ENCODE measurements around the gene GKN2. TPM values are rescaled to one million over a fixed set of nuclear protein-coding genes. Genes with fewer than 3 reads are reported as not detected.
A peak's percentile ranks its signal among the peaks of the same experiment; 100 is the strongest.

Gene GKN2
- total RNA-seq, 1 experiment from 2014 or later, result 0.58 TPM

GRCh38 chr2:68974251-68974650 is 21.6 kb upstream of the GKN2 start, which contains the start of gene GKN1:
Gene GKN1 (plus strand): TSS chr2:68974636. CDS start chr2:68974678, 42 bp downstream.
- H3K36me3 ChIP-seq (ENCODE audit: low read depth, low read length), result no peaks in the 10 kb centered on the region
- H3K9me3 ChIP-seq (ENCODE audit: low read length), result no peaks in the 10 kb centered on the region
- no peak within 1 kb of the TSS for H3K9ac ChIP-seq (ENCODE audit: low read length)
- H4K20me1 ChIP-seq (ENCODE audit: low read length), result no peaks in the 10 kb centered on the region
- H3K27me3 ChIP-seq (ENCODE audit: low read length), result no peaks in the 10 kb centered on the region
- no peak within 1 kb of the TSS for H2AFZ ChIP-seq (ENCODE audit: low read length)
- no TSS peak for BruUV-seq (replicated peaks)
- POLR2A ChIA-PET (ENCODE audit: unreplicated experiment), result no interaction called here
- no peak within 1 kb of the TSS for H3K4me2 ChIP-seq (ENCODE audit: low read length)
- H3K27ac ChIP-seq (ENCODE audit: low read length), result peak within 1 kb of the TSS; percentile 97; the same call in 1 of the 2 replicates
- peaks cover 34% of the 10 kb centered on the region for H3K4me1 ChIP-seq (ENCODE audit: insufficient read depth, low read length)
- H3K4me3 ChIP-seq (ENCODE audit: low read length), result no peak within 1 kb of the TSS
- peaks cover 10% of the 10 kb centered on the region for H3F3A ChIP-seq (ENCODE audit: low read length, unreplicated experiment)
- intact Hi-C loops (cut with micrococcal nuclease), result no loop called here
- H3K79me2 ChIP-seq (ENCODE audit: low read length), result no peaks in the 10 kb centered on the region
- no peak for DNase-seq
- CTCF ChIA-PET, result no interaction called here
- 0 out of 2 replicates have a peak, but pooled peaks cover 6% of the 10 kb centered on the region for H3K9me2 ChIP-seq (replicated peaks; ENCODE audit: low read length)
- TF ChIP-seq EZH2phosphoT487 (IDR thresholded peaks at IDR 0.05; ENCODE audit: borderline replicate concordance, low read length), result no peak
- TF ChIP-seq EZH2 (IDR thresholded peaks at IDR 0.05; ENCODE audit: low read length, unreplicated experiment), result no peak
- TF ChIP-seq CTCF (conservative IDR thresholded peaks at IDR 0.05; ENCODE audit: low read depth, low read length), result no peak
- ATAC-seq, result no peak

- H3K79me2 ChIP-seq (ENCODE audit: low read length), result no peaks in the 10 kb centered on the region
- H2AFZ ChIP-seq (ENCODE audit: low read length), result peak overlapping the region; percentile 20; the same call in 1 of the 2 replicates
- ChIA-PET POLR2A (ENCODE audit: unreplicated experiment) (no interaction called here), CTCF (no interaction called here)
- peak; percentile 99 for DNase-seq
- H3K27ac ChIP-seq (ENCODE audit: low read length), result peak overlapping the region; percentile 97
- H3K4me3 ChIP-seq (ENCODE audit: low read length), result 0 out of 2 replicates have a peak overlapping the region, but pooled peaks have one; percentile 7
- no TSS peak for BruUV-seq (replicated peaks)
- H3K9me3 ChIP-seq (ENCODE audit: low read length), result no peaks in the 10 kb centered on the region
- no peaks in the 10 kb centered on the region for H4K20me1 ChIP-seq (ENCODE audit: low read length)
- H3K9me2 ChIP-seq (replicated peaks; ENCODE audit: low read length), result 0 out of 2 replicates have a peak, but pooled peaks cover 6% of the 10 kb centered on the region
- H3K27me3 ChIP-seq (ENCODE audit: low read length), result no peaks in the 10 kb centered on the region
- TF ChIP-seq EZH2 (IDR thresholded peaks at IDR 0.05; ENCODE audit: low read length, unreplicated experiment) (no peak), EZH2phosphoT487 (IDR thresholded peaks at IDR 0.05; ENCODE audit: borderline replicate concordance, low read length) (no peak), CTCF (conservative IDR thresholded peaks at IDR 0.05; ENCODE audit: low read depth, low read length) (no peak)
- H3K36me3 ChIP-seq (ENCODE audit: low read depth, low read length), result no peaks in the 10 kb centered on the region
- peak overlapping the region; percentile 69 for H3K9ac ChIP-seq (ENCODE audit: low read length)
- H3K4me2 ChIP-seq (ENCODE audit: low read length), result peak overlapping the region; percentile 55
- intact Hi-C loops (cut with micrococcal nuclease), result no loop called here
- peaks cover 10% of the 10 kb centered on the region for H3F3A ChIP-seq (ENCODE audit: low read length, unreplicated experiment)
- peak; percentile 97 for ATAC-seq
- peaks cover 34% of the 10 kb centered on the region for H3K4me1 ChIP-seq (ENCODE audit: insufficient read depth, low read length)
Measured at GRCh38 chr2:68971591-68972231, 19.0 kb upstream of the GKN2 start.

All from PC-3 (cell line).